NCI-H146 treated with DMSO at 0.1 percent for 48 hours (cell line): ENCODE measurements around the gene AIFM3.
"Not testable (repeated sequence)": the region's sequence is repeated elsewhere in the genome, so short reads cannot be mapped to it uniquely, and the experiment has no call there.

ENCODE experiments used
- DNase-seq: peaks from one replicate; lab custom pipeline; 2025; ENCODE audit not compliant: unreplicated experiment; lab: John Stamatoyannopoulos, UW

Gene AIFM3

GRCh38 chr22:20966883-20967696 lies at the start of gene AIFM3:
Gene AIFM3 (plus strand): TSS chr22:20967255. CDS start chr22:20967945, 690 bp downstream.
- DNase-seq: no peak

GRCh38 chr22:20918663-20919218 lies 48.3 kb upstream of the AIFM3 start:
- no peak for DNase-seq

DNA sequence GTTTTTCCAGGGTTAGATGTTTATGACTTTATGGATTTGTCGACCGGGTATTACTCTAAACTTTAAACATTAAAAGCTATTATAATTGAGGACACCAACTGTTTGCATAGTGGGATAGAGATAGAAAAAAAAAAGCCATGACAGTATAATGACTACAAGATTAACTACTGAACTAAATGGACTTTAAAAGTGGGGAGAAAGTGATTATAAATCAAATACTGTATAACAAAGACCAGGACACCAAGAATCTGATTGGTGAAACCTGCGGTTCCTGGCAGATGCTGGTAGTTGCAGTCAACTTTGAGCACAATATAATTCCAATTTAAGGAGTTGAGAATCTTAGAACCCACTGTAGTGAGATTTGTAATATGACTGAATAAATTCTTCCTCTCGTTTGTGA lies 47.3 kb upstream of the AIFM3 start:
- DNase-seq: no peak

DNA sequence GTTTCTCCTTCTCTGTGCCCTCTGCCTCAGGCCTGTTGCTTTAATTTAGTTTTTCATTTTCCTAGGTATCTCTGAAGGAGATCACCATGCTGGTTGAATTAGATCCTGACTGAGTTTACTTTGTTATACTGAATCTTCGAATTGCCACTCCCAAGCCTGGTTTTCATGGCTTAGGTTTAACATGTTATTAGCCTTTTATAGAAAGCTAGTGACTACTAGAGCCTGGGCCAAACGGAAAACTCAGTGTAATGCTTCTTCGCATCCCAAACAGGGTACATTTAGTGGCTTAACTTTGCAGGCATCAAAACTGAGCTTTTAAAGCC lies 46.2 kb upstream of the AIFM3 start:
- DNase-seq: no peak

- no peak for DNase-seq
Observed at GRCh38 chr22:20922141-20922751, 44.8 kb upstream of the AIFM3 start.

DNA sequence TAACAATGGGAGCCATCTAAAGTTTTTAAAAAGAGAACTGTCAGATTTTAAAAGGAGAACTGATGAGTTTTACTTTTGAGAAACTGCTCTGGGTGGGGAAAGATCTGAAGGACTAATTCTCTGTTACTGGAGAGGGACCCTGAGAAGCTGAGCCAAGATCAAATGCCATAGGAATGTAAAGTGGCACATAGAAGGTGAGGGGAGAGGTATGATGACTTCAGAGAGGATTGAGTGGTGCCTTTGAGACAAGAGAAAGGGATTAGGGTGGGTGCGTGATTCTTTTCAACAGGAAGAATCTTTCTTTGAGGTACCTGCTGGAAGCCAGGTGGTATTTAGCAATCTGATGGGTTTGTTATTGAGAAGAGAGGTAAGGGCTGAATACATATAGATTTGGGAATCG lies 40.8 kb upstream of the AIFM3 start:
- DNase-seq: no peak

DNA sequence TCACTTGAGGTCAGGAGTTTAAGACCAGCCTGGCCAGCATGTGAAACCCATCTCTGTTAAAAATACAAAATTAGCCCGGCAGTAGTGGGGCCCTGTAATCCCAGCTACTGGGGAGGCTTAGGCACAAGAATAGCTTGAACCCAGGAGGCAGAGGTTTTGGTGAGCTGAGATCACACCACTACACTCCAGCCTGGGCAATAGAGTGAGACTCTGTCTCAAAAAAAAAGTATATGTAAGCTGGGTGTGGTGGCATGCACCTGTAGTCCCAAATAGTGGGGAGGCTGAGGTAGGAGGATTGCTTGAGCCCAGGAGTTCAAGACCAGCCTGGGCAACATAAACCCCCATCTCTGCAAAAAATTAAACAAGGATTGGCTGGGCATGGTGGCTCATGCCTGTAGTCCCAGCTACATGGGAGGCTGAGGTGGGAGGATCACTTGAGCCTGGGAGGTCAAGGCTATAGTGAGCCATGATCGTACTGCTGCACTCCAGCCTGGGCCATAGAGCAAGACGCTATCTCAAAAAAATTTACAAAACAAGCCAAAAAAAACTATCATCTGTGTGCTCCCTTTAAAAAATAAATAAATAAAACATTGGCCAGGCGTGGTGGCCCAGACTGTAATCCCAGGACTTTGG lies 39.0 kb upstream of the AIFM3 start:
- no peak for DNase-seq

DNA sequence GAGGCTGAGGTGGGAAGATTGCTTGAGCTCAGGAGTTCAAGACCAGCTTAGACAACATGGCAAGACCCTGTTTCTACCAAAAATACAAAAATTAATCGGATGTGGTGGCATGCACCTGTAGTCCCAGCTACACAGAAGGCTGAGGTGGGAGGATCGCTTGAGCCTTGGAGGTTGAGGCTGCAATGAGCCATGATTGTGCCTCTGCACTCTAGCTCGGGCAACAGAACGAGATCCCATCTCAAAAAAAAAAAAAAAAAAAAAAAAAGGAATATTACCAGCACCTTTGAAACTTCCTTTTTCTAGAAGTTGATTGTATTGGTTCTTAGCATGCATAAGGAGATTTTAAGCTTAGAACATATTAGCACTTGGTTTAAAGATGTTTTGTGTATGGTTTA lies 38.5 kb upstream of the AIFM3 start:
- no peak for DNase-seq

DNA sequence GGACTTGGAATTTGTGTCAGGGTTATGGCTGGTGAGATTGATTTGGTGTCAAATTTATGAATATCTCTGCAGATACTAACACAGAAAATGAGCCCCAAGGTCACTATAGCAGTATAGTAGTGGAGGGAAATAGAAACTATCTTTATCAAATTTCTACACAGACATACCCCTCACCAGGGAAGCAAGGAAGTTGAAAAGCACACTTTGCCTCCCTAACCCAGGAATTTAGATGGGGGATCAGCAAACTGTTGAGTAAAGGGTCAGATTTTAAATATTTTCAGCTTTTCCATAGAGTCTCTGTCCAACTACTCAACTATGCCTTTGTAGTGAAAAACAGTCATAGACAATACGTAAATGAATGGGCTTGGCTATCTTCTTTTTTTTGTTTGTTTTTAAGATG lies 37.1 kb upstream of the AIFM3 start:
- no peak for DNase-seq

DNA sequence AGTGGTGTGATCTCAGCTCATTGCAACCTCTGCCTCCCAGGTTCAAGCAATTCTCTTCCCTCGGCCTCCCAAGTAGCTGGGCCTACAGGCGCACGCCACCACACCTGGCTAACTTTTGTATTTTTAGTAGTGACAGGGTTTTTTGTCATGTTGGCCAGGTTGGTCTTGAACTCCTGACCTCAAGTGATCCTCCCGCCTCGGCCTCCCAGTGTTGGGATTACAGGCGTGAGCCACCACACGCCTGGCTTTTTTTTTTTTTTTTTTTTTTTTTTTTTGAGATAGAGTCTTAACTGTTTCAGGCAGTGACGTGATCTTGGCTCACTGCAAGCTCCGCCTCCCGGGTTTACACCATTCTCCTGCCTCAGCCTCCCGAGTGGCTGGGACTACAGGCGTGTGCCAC lies 36.6 kb upstream of the AIFM3 start:
- DNase-seq: not testable (repeated sequence)

- DNase-seq: no peak
Observed at GRCh38 chr22:20931126-20931654, 35.9 kb upstream of the AIFM3 start.

DNA sequence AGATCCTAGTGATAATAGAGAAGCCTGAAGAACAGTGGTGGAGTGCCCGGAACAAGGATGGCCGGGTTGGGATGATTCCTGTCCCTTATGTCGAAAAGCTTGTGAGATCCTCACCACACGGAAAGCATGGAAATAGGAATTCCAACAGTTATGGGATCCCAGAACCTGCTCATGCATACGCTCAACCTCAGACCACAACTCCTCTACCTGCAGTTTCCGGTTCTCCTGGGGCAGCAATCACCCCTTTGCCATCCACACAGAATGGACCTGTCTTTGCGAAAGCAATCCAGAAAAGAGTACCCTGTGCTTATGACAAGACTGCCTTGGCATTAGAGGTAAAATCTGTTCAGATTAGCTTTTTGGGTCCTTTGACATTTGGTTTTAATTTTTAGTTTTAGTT lies 33.1 kb upstream of the AIFM3 start:
- DNase-seq: no peak

- DNase-seq: not testable (repeated sequence)
Observed at GRCh38 chr22:20935049-20935448, 32.0 kb upstream of the AIFM3 start.

DNA sequence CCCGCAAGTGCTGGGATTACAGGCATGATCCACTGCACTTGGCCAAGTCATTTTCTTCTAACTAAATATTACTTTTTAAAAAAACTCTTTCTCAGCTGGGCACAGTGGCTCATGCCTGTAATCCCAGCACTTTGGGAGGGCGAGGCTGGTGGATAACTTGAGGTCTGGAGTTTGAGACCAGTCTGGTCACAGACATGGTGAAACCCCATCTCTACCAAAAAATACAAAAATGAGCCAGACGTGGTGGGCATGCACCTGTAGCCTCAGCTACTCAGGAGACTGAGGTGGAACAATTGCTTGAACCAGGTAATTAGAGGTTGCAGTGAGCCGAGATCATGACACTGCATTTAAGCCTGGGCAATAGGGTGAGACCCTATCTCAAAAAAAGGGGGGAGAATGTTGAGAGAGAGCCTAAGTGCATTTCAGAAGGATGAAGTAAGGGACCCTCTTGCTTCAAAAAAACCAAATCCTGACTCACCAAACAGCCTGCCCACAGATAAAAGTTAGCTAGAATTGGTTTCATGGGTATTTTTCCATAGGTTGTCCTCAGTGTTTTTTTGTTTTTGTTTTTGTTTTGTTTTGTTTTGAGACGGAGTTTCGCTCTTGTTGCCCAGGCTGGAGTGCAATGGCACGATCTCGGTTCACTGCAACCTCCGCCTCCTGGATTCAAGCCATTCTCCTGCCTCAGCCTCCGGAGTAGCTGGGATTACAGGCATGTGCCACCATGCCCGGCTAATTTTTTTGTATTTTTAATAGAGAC lies 31.1 kb upstream of the AIFM3 start:
- DNase-seq: not testable (repeated sequence)

- DNase-seq: no peak
Observed at GRCh38 chr22:20937031-20937793, 29.8 kb upstream of the AIFM3 start.

DNA sequence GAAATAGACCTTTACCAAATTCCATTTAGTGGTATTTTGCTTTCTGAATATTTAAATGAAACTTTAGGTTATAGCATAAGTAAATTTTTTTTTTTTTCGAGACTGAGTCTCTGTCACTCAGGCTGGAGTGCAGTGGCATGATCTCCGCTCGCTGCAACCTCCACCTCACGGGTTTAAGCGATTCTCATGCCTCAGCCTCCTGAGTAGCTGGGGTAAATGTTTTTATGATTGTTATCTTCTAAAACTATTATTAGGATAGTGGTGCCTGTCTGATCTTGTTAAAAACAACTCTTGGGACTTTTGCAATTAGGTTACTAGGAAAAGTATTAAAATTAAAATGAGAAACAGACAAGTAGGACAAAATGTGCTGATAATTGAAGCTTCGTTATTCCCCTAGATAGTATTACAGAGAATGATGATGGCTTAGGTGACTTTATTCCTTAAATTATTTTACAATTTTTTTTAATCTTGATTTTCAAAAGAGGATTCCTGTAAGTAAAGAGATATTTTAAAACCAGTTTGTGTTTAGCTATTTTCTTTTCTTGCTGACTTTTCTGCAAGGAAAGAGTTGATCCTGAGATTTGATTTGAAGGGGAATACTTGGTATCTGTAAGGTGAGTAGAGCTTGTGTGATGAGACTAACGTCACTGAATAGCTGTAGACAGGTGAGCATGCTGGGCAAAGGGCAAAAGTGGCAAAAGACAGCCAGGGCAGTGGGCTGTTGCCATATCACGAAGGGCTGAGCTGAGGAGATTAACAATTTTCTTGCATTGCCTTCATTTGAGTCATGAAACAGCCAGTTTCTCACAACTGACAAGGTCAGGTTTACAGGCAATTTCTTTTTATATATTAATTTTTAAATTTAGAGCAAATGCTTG lies 29.0 kb upstream of the AIFM3 start:
- DNase-seq: no peak

DNA sequence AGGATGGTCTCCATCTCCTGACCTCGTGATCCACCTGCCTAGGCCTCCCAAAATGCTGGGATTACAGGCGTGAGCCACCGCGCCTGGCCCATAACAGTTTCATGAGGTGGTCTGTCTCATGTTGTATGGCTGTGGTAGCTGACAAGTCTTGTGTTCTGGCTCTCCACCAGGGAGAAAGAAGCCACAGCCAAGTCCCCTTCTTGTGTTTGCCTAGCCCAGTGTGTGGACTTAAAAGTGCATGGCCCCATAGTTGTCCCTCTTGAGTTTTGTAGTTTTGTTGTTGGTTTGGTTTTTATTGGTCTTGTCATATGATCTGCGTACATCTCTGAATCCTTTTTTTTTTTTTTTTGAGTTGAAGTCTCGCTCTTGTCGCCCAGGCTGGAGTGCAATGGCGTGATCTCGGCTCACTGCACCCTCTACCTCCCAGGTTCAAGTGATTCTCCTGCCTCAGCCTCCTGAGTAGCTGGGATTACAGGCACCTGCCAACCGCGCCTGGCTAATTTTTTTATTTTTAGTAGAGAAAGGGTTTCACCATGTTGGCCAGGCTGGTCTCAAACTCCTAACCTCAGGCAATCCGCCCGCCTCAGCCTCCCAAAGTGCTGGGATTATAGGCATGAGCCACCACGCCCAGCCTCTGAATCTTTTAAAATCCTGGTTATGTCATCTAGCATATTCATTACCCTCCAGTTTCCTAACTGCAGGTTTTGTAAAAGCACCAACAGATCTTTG lies 27.4 kb upstream of the AIFM3 start:
- not testable (repeated sequence) for DNase-seq

GRCh38 chr22:20940186-20940651 lies 26.8 kb upstream of the AIFM3 start:
- no peak for DNase-seq
